ENCODE data around the gene ZNF160. TPM values are rescaled to one million over a fixed set of nuclear protein-coding genes. Genes with fewer than 3 reads are reported as not detected.

The ZNF160 gene
- total and polyA plus RNA-seq, 2 of the 8 experiments (the other 6 are each of a cell fraction or from before 2014, with no cell fraction given), result 15.8 to 31.2 TPM

GRCh38 chr19:53086949-53087348, 16.3 kb downstream of the ZNF160 start:
- Histone ChIP-seq H3K56ac (replicated peaks; ENCODE audit: insufficient read length, low read depth, low read length) (no peak overlapping the region), H4K5ac (ENCODE audit: insufficient read length, low read depth, low read length) (no peak overlapping the region), H3K23ac (ENCODE audit: insufficient read length) (no peak overlapping the region), H2BK20ac (ENCODE audit: low read length) (no peak overlapping the region), H3K9me3 (ENCODE audit: insufficient read depth in 2 of 2, low read depth in 1 of 2, low read length in 1 of 2) (no peaks in the 10 kb centered on the region), H3K79me2 (ENCODE audit: control insufficient read depth in 1 of 2, insufficient read depth in 2 of 2, low read length in 2 of 2) (no peaks in the 10 kb centered on the region), H3K4me2 (ENCODE audit: insufficient read depth in 1 of 2, low read depth in 2 of 2, low read length in 2 of 2) (no peak overlapping the region), H2BK5ac (ENCODE audit: low read depth, low read length) (no peak overlapping the region), H2BK15ac (ENCODE audit: low read length) (no peak overlapping the region), H4K8ac (ENCODE audit: extremely low read depth, insufficient read depth, low read length) (no peak overlapping the region), H3K18ac (ENCODE audit: extremely low read depth, low read length) (no peak overlapping the region), H2AFZ (ENCODE audit: low read length) (no peak overlapping the region), H3K27ac (ENCODE audit: low read depth, low read length) (no peak overlapping the region), H3K14ac (ENCODE audit: insufficient read length) (no peak overlapping the region), H3K9ac (replicated peaks in 1 of 4; ENCODE audit: extremely low read depth in 1 of 4, low read depth in 3 of 4, low read length in 3 of 4) (no peak overlapping the region), H2AK5ac (ENCODE audit: low read depth, low read length) (no peak overlapping the region), H3K36me3 (ENCODE audit: control insufficient read depth in 2 of 4, insufficient read depth in 4 of 4, low read length in 3 of 4) (peaks cover 7 to 43% (median 22%) of the 10 kb centered on the region in 4 experiments; a peak in 6 of 8 replicates), H2BK120ac (replicated peaks; ENCODE audit: low read depth, low read length) (no peak overlapping the region), H4K91ac (replicated peaks; ENCODE audit: insufficient read length, low read length) (no peak overlapping the region), H3K4ac (replicated peaks; ENCODE audit: insufficient read length, low read depth, low read length) (no peak overlapping the region), H3K27me3 (replicated peaks in 1 of 4; ENCODE audit: control insufficient read depth in 3 of 4, extremely low read depth in 1 of 4, insufficient read depth in 3 of 4, low read length in 3 of 4) (no peaks in the 10 kb centered on the region), H3K79me1 (ENCODE audit: low read depth, low read length) (peaks cover 2% of the 10 kb centered on the region; the same call in 1 of the 2 replicates), H3K23me2 (ENCODE audit: low read depth, low read length) (no peaks in the 10 kb centered on the region), H3K4me1 (replicated peaks in 1 of 4; ENCODE audit: control insufficient read depth in 3 of 4, insufficient read depth in 4 of 4, low read length in 3 of 4) (peaks cover 0 to 3% (median 0%) of the 10 kb centered on the region in 4 experiments; a peak in 1 of 7 replicates), H3K4me3 (ENCODE audit: extremely low read depth in 1 of 4, insufficient read depth in 2 of 4, low read depth in 3 of 4, low read length in 4 of 4) (no peak overlapping the region), H4K20me1 (replicated peaks in 1 of 2; ENCODE audit: control insufficient read depth in 1 of 2, insufficient read depth in 2 of 2, low read length in 2 of 2) (peaks cover 0 to 6% of the 10 kb centered on the region in 2 experiments), H2BK12ac (ENCODE audit: low read depth, low read length) (no peak overlapping the region)
- POLR2A ChIA-PET (ENCODE audit: partially characterized antibody), result no interaction called here
- CTCF ChIA-PET (ENCODE audit: partially characterized antibody), result interaction anchor here (0.6 to 2.0 kb wide), 2 partner anchors 10 to 338 kb away, joined by 3 to 17 read pairs; no protein-coding TSS in a partner anchor
- FAIRE-seq (no peak), DNase-seq (ENCODE audit: low read depth in 1 of 2, low spot score in 2 of 2) (no peak)
- 85% methylated on average over 5 of the region's 5 CpGs; no CpG with 5 or more reads in 1 of the 2 experiments for WGBS, 2 experiments (ENCODE audit: extremely low coverage in 1 of 2, insufficient coverage in 1 of 2, insufficient read length in 1 of 2, insufficient replicate concordance in 2 of 2, low coverage in 1 of 2, low lambda C conversion rate in 2 of 2, missing lambda C conversion rate in 1 of 2)
- TF ChIP-seq FOSL1 (IDR thresholded peaks at IDR 0.05; ENCODE audit: insufficient read depth, low read depth, low read length), result no peak
- no peak for TF ChIP-seq JUN (IDR thresholded peaks at IDR 0.05; ENCODE audit: low read depth, low read length)
- no peak for TF ChIP-seq KDM5A (IDR thresholded peaks at IDR 0.05; ENCODE audit: low read length)
- TF ChIP-seq RBBP5 (IDR thresholded peaks at IDR 0.05; ENCODE audit: borderline replicate concordance, low read depth, low read length), result no peak
- TF ChIP-seq GABPA (IDR thresholded peaks at IDR 0.05; ENCODE audit: borderline replicate concordance, insufficient read depth, low read length), result no peak
- no peak for TF ChIP-seq TBP (IDR thresholded peaks at IDR 0.05; ENCODE audit: low read depth, low read length)
- TF ChIP-seq SUZ12 (IDR thresholded peaks at IDR 0.05; ENCODE audit: low read length), result no peak
- no peak for TF ChIP-seq RNF2 (IDR thresholded peaks at IDR 0.05; ENCODE audit: borderline replicate concordance, low read depth, low read length, missing control alignments, poor library complexity, severe bottlenecking)
- TF ChIP-seq, protein P1, sequence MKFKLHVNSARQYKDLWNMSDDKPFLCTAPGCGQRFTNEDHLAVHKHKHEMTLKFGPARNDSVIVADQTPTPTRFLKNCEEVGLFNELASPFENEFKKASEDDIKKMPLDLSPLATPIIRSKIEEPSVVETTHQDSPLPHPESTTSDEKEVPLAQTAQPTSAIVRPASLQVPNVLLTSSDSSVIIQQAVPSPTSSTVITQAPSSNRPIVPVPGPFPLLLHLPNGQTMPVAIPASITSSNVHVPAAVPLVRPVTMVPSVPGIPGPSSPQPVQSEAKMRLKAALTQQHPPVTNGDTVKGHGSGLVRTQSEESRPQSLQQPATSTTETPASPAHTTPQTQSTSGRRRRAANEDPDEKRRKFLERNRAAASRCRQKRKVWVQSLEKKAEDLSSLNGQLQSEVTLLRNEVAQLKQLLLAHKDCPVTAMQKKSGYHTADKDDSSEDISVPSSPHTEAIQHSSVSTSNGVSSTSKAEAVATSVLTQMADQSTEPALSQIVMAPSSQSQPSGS (IDR thresholded peaks at IDR 0.05; ENCODE audit: low read length), result no peak
- no peak for TF ChIP-seq RXRA (IDR thresholded peaks at IDR 0.05; ENCODE audit: insufficient read depth, low read depth, low read length)
- TF ChIP-seq CHD2 (IDR thresholded peaks at IDR 0.05; ENCODE audit: low read length), result no peak
- no peak for TF ChIP-seq GTF2F1 (IDR thresholded peaks at IDR 0.05; ENCODE audit: borderline replicate concordance, low read depth, low read length)

Measured in H1 (cell line).